Measurements from ENCODE around the gene PRRG2. TPM values are rescaled to one million over a fixed set of nuclear protein-coding genes. Genes with fewer than 3 reads are reported as not detected.

The PRRG2 gene
- total and polyA plus RNA-seq, 2 experiments from 2014 or later = 2.0 to 3.8 TPM

- TF ChIP-seq ZNF462 (CRISPR knock-in tag; IDR thresholded peaks at IDR 0.05) = no peak
- no peak for TF ChIP-seq ZNF331 (CRISPR knock-in tag; IDR thresholded peaks at IDR 0.05; ENCODE audit: low read depth)
Observed at GRCh38 chr19:49557641-49558325, 23.3 kb upstream of the PRRG2 start (continued).

GRCh38 chr19:49558591-49558990 lies 22.5 kb upstream of the PRRG2 start:
- Histone ChIP-seq H3K27ac (ENCODE audit: low read depth) (0 out of 2 replicates have a peak overlapping the region, but pooled peaks have one; percentile 50), H3K4me2 (no peak overlapping the region), H3F3A (replicated peaks; ENCODE audit: low read depth) (peaks cover 43% of the 10 kb centered on the region), H4K20me1 (replicated peaks; ENCODE audit: insufficient read depth) (no peaks in the 10 kb centered on the region; the same call in 1 of the 2 replicates), H3K4me1 (ENCODE audit: insufficient read depth) (peaks cover 17% of the 10 kb centered on the region; the same call in 1 of the 2 replicates), H2AFZ (no peak overlapping the region), H3K27me3 (ENCODE audit: insufficient read depth) (no peaks in the 10 kb centered on the region), H3K79me2 (replicated peaks; ENCODE audit: insufficient read depth) (peaks cover 13% of the 10 kb centered on the region), H3K36me3 (ENCODE audit: insufficient read depth) (no peaks in the 10 kb centered on the region; the same call in 1 of the 2 replicates), H3K4me3 (no peak overlapping the region), H3K9me2 (ENCODE audit: insufficient read depth) (no peaks in the 10 kb centered on the region)
- H3K4me1 Mint-ChIP-seq = peaks cover 22% of the 10 kb centered on the region
- H3K27ac Mint-ChIP-seq = peak overlapping the region; percentile 37; the same call in 1 of the 2 replicates
- ATAC-seq (no peak), DNase-seq (ENCODE audit: low spot score) (no peak)
- peaks cover 22% of the 10 kb centered on the region for H3K27me3 Mint-ChIP-seq (ENCODE audit: insufficient read depth, low read depth, poor library complexity)
- peaks cover 47% of the 10 kb centered on the region for H3K36me3 Mint-ChIP-seq (ENCODE audit: low read depth)
- H3K9me3 Mint-ChIP-seq = no peaks in the 10 kb centered on the region
- no peak overlapping the region; the same call in 2 of the 3 replicates for H3K4me3 Mint-ChIP-seq
- TF ChIP-seq ZNF462 (CRISPR knock-in tag; IDR thresholded peaks at IDR 0.05) (no peak), EZH2 (IDR thresholded peaks at IDR 0.05; ENCODE audit: low read depth, unreplicated experiment) (no peak), POLR2AphosphoS5 (IDR thresholded peaks at IDR 0.05; ENCODE audit: low read depth) (no peak), CTCF (conservative IDR thresholded peaks at IDR 0.05; ENCODE audit: low read depth in 2 of 2) (no peak), JUNB (IDR thresholded peaks at IDR 0.05; ENCODE audit: unreplicated experiment) (no peak), ZNF114 (CRISPR knock-in tag; IDR thresholded peaks at IDR 0.05) (no peak)
